ENCODE results near the gene CEP97.
"Not testable (repeated sequence)": the region's sequence is repeated elsewhere in the genome, so short reads cannot be mapped to it uniquely, and the experiment has no call there.

CEP97 gene

GRCh38 chr3:101703169-101703568 is 21.2 kb upstream of the CEP97 start:
- no peak for DNase-seq (ENCODE audit: low read depth)

- not testable (repeated sequence) for DNase-seq (ENCODE audit: low read depth)
These were observed 19.8 kb upstream of the CEP97 start for GRCh38 chr3:101704639-101705038.

GRCh38 chr3:101709126-101709525 is 15.3 kb upstream of the CEP97 start:
- no peak for DNase-seq (ENCODE audit: low read depth)

GRCh38 chr3:101718455-101718854 is 6.0 kb upstream of the CEP97 start:
- no peak for DNase-seq (ENCODE audit: low read depth)

GRCh38 chr3:101719604-101720185 is 4.7 kb upstream of the CEP97 start:
- no peak for DNase-seq (ENCODE audit: low read depth)

- DNase-seq (ENCODE audit: low read depth), result no peak
These were observed 3.3 kb upstream of the CEP97 start for GRCh38 chr3:101720851-101721840.

- no peak for DNase-seq (ENCODE audit: low read depth)
These were observed 1.8 kb upstream of the CEP97 start for GRCh38 chr3:101722394-101723173.

- peak; percentile 26 for DNase-seq (ENCODE audit: low read depth)
These were observed 928 bp downstream of the CEP97 start for GRCh38 chr3:101725194-101725889.

- no peak for DNase-seq (ENCODE audit: low read depth)
These were observed 1.5 kb downstream of the CEP97 start for GRCh38 chr3:101725890-101726275.

GRCh38 chr3:101729586-101729985 is 5.2 kb downstream of the CEP97 start:
- DNase-seq (ENCODE audit: low read depth), result no peak

- DNase-seq (ENCODE audit: low read depth), result no peak
These were observed 6.4 kb downstream of the CEP97 start for GRCh38 chr3:101730839-101731238.

- no peak for DNase-seq (ENCODE audit: low read depth)
These were observed 7.8 kb downstream of the CEP97 start for GRCh38 chr3:101732240-101732641.

- no peak for DNase-seq (ENCODE audit: low read depth)
These were observed 11.4 kb downstream of the CEP97 start for GRCh38 chr3:101735833-101736232.

- not testable (repeated sequence) for DNase-seq (ENCODE audit: low read depth)
These were observed 17.5 kb downstream of the CEP97 start for GRCh38 chr3:101741914-101742313.

- no peak for DNase-seq (ENCODE audit: low read depth)
These were observed 20.4 kb downstream of the CEP97 start for GRCh38 chr3:101744811-101745210.

- DNase-seq (ENCODE audit: low read depth), result not testable (repeated sequence)
These were observed 21.5 kb downstream of the CEP97 start for GRCh38 chr3:101745934-101746333.

GRCh38 chr3:101753386-101754113 is 29.1 kb downstream of the CEP97 start:
- DNase-seq (ENCODE audit: low read depth), result not testable (repeated sequence)

GRCh38 chr3:101758224-101758623 is 33.8 kb downstream of the CEP97 start:
- no peak for DNase-seq (ENCODE audit: low read depth)

GRCh38 chr3:101762041-101762646 is 37.7 kb downstream of the CEP97 start:
- DNase-seq (ENCODE audit: low read depth), result no peak

- not testable (repeated sequence) for DNase-seq (ENCODE audit: low read depth)
These were observed 53.4 kb downstream of the CEP97 start for GRCh38 chr3:101777745-101778281.
